Measurements from ENCODE around the gene IL18R1.

IL18R1 gene

GRCh38 chr2:102355526-102356380 lies at the start of gene IL18R1:
Gene IL18R1 (plus strand): TSS chr2:102355796. CDS start chr2:102362661, 6,865 bp downstream.
- peak; percentile 57 for TF ChIP-seq CTCF (IDR thresholded peaks at IDR 0.05; ENCODE audit: low read depth, low read length)
- no peak for TF ChIP-seq POLR2A (IDR thresholded peaks at IDR 0.05; ENCODE audit: extremely low read depth, insufficient read length)
- TF ChIP-seq MYC (IDR thresholded peaks at IDR 0.05; ENCODE audit: low read depth, low read length), result no peak
- no peak for TF ChIP-seq MAX (IDR thresholded peaks at IDR 0.05; ENCODE audit: low read depth, low read length)
- H3K4me3 ChIP-seq (ENCODE audit: low read depth, low read length), result peak within 1 kb of the TSS; percentile 62
- DNase-seq (ENCODE audit: low read depth), result peak; percentile 86

- H3K4me3 ChIP-seq (ENCODE audit: low read depth, low read length), result no peak overlapping the region
- DNase-seq (ENCODE audit: low read depth), result no peak
- TF ChIP-seq CTCF (IDR thresholded peaks at IDR 0.05; ENCODE audit: low read depth, low read length), result no peak
- TF ChIP-seq MYC (IDR thresholded peaks at IDR 0.05; ENCODE audit: low read depth, low read length), result no peak
- TF ChIP-seq MAX (IDR thresholded peaks at IDR 0.05; ENCODE audit: low read depth, low read length), result no peak
- TF ChIP-seq POLR2A (IDR thresholded peaks at IDR 0.05; ENCODE audit: extremely low read depth, insufficient read length), result no peak
Measured at GRCh38 chr2:102306125-102306524, 49.5 kb upstream of the IL18R1 start.

GRCh38 chr2:102310964-102311640 lies 44.5 kb upstream of the IL18R1 start, which contains the start of gene IL1RL1:
Gene IL1RL1 (plus strand): TSS chr2:102311563. CDS start chr2:102338265, 26,702 bp downstream.
- H3K4me3 ChIP-seq (ENCODE audit: low read depth, low read length), result no peak within 1 kb of the TSS
- DNase-seq (ENCODE audit: low read depth), result peak; percentile 82
- TF ChIP-seq MYC (IDR thresholded peaks at IDR 0.05; ENCODE audit: low read depth, low read length) (0 out of 2 replicates have a peak, but pooled peaks have one; percentile 6), MAX (IDR thresholded peaks at IDR 0.05; ENCODE audit: low read depth, low read length) (no peak)

- no peak overlapping the region for H3K4me3 ChIP-seq (ENCODE audit: low read depth, low read length)
- TF ChIP-seq MYC (IDR thresholded peaks at IDR 0.05; ENCODE audit: low read depth, low read length) (no peak), MAX (IDR thresholded peaks at IDR 0.05; ENCODE audit: low read depth, low read length) (no peak), POLR2A (IDR thresholded peaks at IDR 0.05; ENCODE audit: extremely low read depth, insufficient read length) (no peak), CTCF (IDR thresholded peaks at IDR 0.05; ENCODE audit: low read depth, low read length) (no peak)
- DNase-seq (ENCODE audit: low read depth), result no peak
Measured at GRCh38 chr2:102313025-102313424, 42.6 kb upstream of the IL18R1 start.

- DNase-seq (ENCODE audit: low read depth), result no peak
- no peak overlapping the region for H3K4me3 ChIP-seq (ENCODE audit: low read depth, low read length)
- TF ChIP-seq CTCF (IDR thresholded peaks at IDR 0.05; ENCODE audit: low read depth, low read length) (no peak), MYC (IDR thresholded peaks at IDR 0.05; ENCODE audit: low read depth, low read length) (no peak), MAX (IDR thresholded peaks at IDR 0.05; ENCODE audit: low read depth, low read length) (no peak), POLR2A (IDR thresholded peaks at IDR 0.05; ENCODE audit: extremely low read depth, insufficient read length) (no peak)
Measured at GRCh38 chr2:102313471-102313870, 42.1 kb upstream of the IL18R1 start.

GRCh38 chr2:102313950-102314349 lies 41.6 kb upstream of the IL18R1 start:
- DNase-seq (ENCODE audit: low read depth), result no peak

More at GRCh38 chr2:102313950-102314349, 41.6 kb upstream of the IL18R1 start:
- no peak overlapping the region for H3K4me3 ChIP-seq (ENCODE audit: low read depth, low read length)
- no peak for TF ChIP-seq CTCF (IDR thresholded peaks at IDR 0.05; ENCODE audit: low read depth, low read length)
- TF ChIP-seq MYC (IDR thresholded peaks at IDR 0.05; ENCODE audit: low read depth, low read length), result no peak
- no peak for TF ChIP-seq POLR2A (IDR thresholded peaks at IDR 0.05; ENCODE audit: extremely low read depth, insufficient read length)
